ENCODE data around the gene TUBA4B.
"Not testable (repeated sequence)": the region's sequence is repeated elsewhere in the genome, so short reads cannot be mapped to it uniquely, and the experiment has no call there.

The TUBA4B gene

GRCh38 chr2:219282375-219282774, 29.3 kb downstream of the TUBA4B start:
- no peak overlapping the region for H3K9ac ChIP-seq (ENCODE audit: low read depth, low read length)

GRCh38 chr2:219282943-219283581, 30.0 kb downstream of the TUBA4B start:
- Histone ChIP-seq H3K36me3 (ENCODE audit: insufficient read depth, low read length) (no peaks in the 10 kb centered on the region), H3K9me3 (ENCODE audit: control insufficient read depth, insufficient read depth, low read length) (no peaks in the 10 kb centered on the region), H3K4me1 (ENCODE audit: insufficient read depth, low read length) (peaks cover 16% of the 10 kb centered on the region), H3K9ac (ENCODE audit: low read depth, low read length) (no peak overlapping the region)

More at GRCh38 chr2:219282375-219282774, 29.3 kb downstream of the TUBA4B start:
- no peaks in the 10 kb centered on the region for H3K36me3 ChIP-seq (ENCODE audit: insufficient read depth, low read length)
- no peaks in the 10 kb centered on the region for H3K9me3 ChIP-seq (ENCODE audit: control insufficient read depth, insufficient read depth, low read length)
- H3K4me1 ChIP-seq (ENCODE audit: insufficient read depth, low read length) = peaks cover 21% of the 10 kb centered on the region

GRCh38 chr2:219284501-219285372, 31.7 kb downstream of the TUBA4B start:
- H3K36me3 ChIP-seq (ENCODE audit: insufficient read depth, low read length) = no peaks in the 10 kb centered on the region
- H3K9ac ChIP-seq (ENCODE audit: low read depth, low read length) = no peak overlapping the region
- no peaks in the 10 kb centered on the region for H3K9me3 ChIP-seq (ENCODE audit: control insufficient read depth, insufficient read depth, low read length)
- peaks cover 10% of the 10 kb centered on the region for H3K4me1 ChIP-seq (ENCODE audit: insufficient read depth, low read length)

GRCh38 chr2:219285373-219285735, 32.3 kb downstream of the TUBA4B start:
- Histone ChIP-seq H3K9me3 (ENCODE audit: control insufficient read depth, insufficient read depth, low read length) (no peaks in the 10 kb centered on the region), H3K9ac (ENCODE audit: low read depth, low read length) (no peak overlapping the region), H3K4me1 (ENCODE audit: insufficient read depth, low read length) (peaks cover 10% of the 10 kb centered on the region), H3K36me3 (ENCODE audit: insufficient read depth, low read length) (no peaks in the 10 kb centered on the region)

- peaks cover 10% of the 10 kb centered on the region for H3K4me1 ChIP-seq (ENCODE audit: insufficient read depth, low read length)
- H3K9ac ChIP-seq (ENCODE audit: low read depth, low read length) = no peak overlapping the region; the same call in 1 of the 2 replicates
- H3K9me3 ChIP-seq (ENCODE audit: control insufficient read depth, insufficient read depth, low read length) = no peaks in the 10 kb centered on the region
- no peaks in the 10 kb centered on the region for H3K36me3 ChIP-seq (ENCODE audit: insufficient read depth, low read length)
Measured at GRCh38 chr2:219285894-219286425, 32.9 kb downstream of the TUBA4B start.

GRCh38 chr2:219286436-219287115, 33.5 kb downstream of the TUBA4B start:
- Histone ChIP-seq H3K36me3 (ENCODE audit: insufficient read depth, low read length) (no peaks in the 10 kb centered on the region), H3K4me1 (ENCODE audit: insufficient read depth, low read length) (peaks cover 10% of the 10 kb centered on the region), H3K9ac (ENCODE audit: low read depth, low read length) (no peak overlapping the region; the same call in 1 of the 2 replicates), H3K9me3 (ENCODE audit: control insufficient read depth, insufficient read depth, low read length) (no peaks in the 10 kb centered on the region)

- H3K4me1 ChIP-seq (ENCODE audit: insufficient read depth, low read length); H3K9ac ChIP-seq (ENCODE audit: low read depth, low read length); H3K9me3 ChIP-seq (ENCODE audit: control insufficient read depth, insufficient read depth, low read length); H3K36me3 ChIP-seq (ENCODE audit: insufficient read depth, low read length): not testable (repeated sequence)
Measured at GRCh38 chr2:219287116-219287440, 34.0 kb downstream of the TUBA4B start.

GRCh38 chr2:219287580-219288265, 34.7 kb downstream of the TUBA4B start:
- Histone ChIP-seq H3K4me1 (ENCODE audit: insufficient read depth, low read length) (peaks cover 10% of the 10 kb centered on the region), H3K9ac (ENCODE audit: low read depth, low read length) (no peak overlapping the region), H3K9me3 (ENCODE audit: control insufficient read depth, insufficient read depth, low read length) (no peaks in the 10 kb centered on the region), H3K36me3 (ENCODE audit: insufficient read depth, low read length) (no peaks in the 10 kb centered on the region)

GRCh38 chr2:219289195-219289536, 36.1 kb downstream of the TUBA4B start:
- H3K9me3 ChIP-seq (ENCODE audit: control insufficient read depth, insufficient read depth, low read length) = no peaks in the 10 kb centered on the region
- H3K36me3 ChIP-seq (ENCODE audit: insufficient read depth, low read length) = no peaks in the 10 kb centered on the region
- H3K9ac ChIP-seq (ENCODE audit: low read depth, low read length) = no peak overlapping the region
- H3K4me1 ChIP-seq (ENCODE audit: insufficient read depth, low read length) = peaks cover 10% of the 10 kb centered on the region

- Histone ChIP-seq H3K9ac (ENCODE audit: low read depth, low read length) (no peak overlapping the region), H3K9me3 (ENCODE audit: control insufficient read depth, insufficient read depth, low read length) (no peaks in the 10 kb centered on the region), H3K36me3 (ENCODE audit: insufficient read depth, low read length) (no peaks in the 10 kb centered on the region), H3K4me1 (ENCODE audit: insufficient read depth, low read length) (peaks cover 10% of the 10 kb centered on the region)
Measured at GRCh38 chr2:219289537-219290361, 36.7 kb downstream of the TUBA4B start.

- Histone ChIP-seq H3K9ac (ENCODE audit: low read depth, low read length) (no peak overlapping the region), H3K9me3 (ENCODE audit: control insufficient read depth, insufficient read depth, low read length) (no peaks in the 10 kb centered on the region), H3K4me1 (ENCODE audit: insufficient read depth, low read length) (peaks cover 10% of the 10 kb centered on the region), H3K36me3 (ENCODE audit: insufficient read depth, low read length) (no peaks in the 10 kb centered on the region)
Measured at GRCh38 chr2:219290381-219291171, 37.5 kb downstream of the TUBA4B start.

- H3K4me1 ChIP-seq (ENCODE audit: insufficient read depth, low read length) = peaks cover 7% of the 10 kb centered on the region
- H3K9ac ChIP-seq (ENCODE audit: low read depth, low read length) = no peak overlapping the region
- H3K36me3 ChIP-seq (ENCODE audit: insufficient read depth, low read length) = no peaks in the 10 kb centered on the region
- no peaks in the 10 kb centered on the region for H3K9me3 ChIP-seq (ENCODE audit: control insufficient read depth, insufficient read depth, low read length)
Measured at GRCh38 chr2:219291394-219291793, 38.4 kb downstream of the TUBA4B start.

- H3K9me3 ChIP-seq (ENCODE audit: control insufficient read depth, insufficient read depth, low read length) = no peaks in the 10 kb centered on the region
- peaks cover under 1% of the 10 kb centered on the region; the same call in 1 of the 2 replicates for H3K4me1 ChIP-seq (ENCODE audit: insufficient read depth, low read length)
- H3K36me3 ChIP-seq (ENCODE audit: insufficient read depth, low read length) = no peaks in the 10 kb centered on the region
- H3K9ac ChIP-seq (ENCODE audit: low read depth, low read length) = no peak overlapping the region
Measured at GRCh38 chr2:219291910-219292490, 39.0 kb downstream of the TUBA4B start.
